G401.6 (cell line): Measurements from ENCODE around the gene CSF1R.
A peak's percentile ranks its signal among the peaks of the same experiment; 100 is the strongest.

Experiments used
- FAIRE-seq: peaks from 2 replicates; lab custom pipeline; 2012; peaks lifted over from hg19 to GRCh38; lab: Jason Lieb, UNC

The CSF1R gene

DNA sequence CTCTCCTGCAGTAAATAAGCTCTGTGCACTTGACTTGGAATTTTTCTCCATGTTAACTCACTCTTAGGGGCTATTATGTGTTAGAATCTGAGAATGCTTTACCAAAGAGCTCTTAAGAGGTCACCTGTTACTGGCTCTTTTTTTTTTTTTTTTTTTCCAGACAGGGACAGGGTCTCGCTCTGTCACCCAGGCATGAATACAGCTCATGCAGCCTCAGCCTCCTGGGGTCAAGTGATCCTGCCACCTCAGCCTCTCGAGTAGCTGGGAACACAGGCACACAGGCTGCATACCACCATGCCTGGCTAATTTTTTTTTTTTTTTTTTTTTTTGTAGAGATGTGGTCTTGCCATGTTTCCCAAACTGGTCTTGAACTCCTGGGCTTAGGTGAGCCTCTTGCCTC is 63.7 kb downstream of the CSF1R start:
- FAIRE-seq, result no peak

GRCh38 chr5:150022158-150022531 is 64.2 kb downstream of the CSF1R start:
- FAIRE-seq, result no peak

GRCh38 chr5:150021491-150022157 is 64.7 kb downstream of the CSF1R start:
- no peak for FAIRE-seq

GRCh38 chr5:150020249-150020648 is 66.1 kb downstream of the CSF1R start:
- FAIRE-seq, result no peak

DNA sequence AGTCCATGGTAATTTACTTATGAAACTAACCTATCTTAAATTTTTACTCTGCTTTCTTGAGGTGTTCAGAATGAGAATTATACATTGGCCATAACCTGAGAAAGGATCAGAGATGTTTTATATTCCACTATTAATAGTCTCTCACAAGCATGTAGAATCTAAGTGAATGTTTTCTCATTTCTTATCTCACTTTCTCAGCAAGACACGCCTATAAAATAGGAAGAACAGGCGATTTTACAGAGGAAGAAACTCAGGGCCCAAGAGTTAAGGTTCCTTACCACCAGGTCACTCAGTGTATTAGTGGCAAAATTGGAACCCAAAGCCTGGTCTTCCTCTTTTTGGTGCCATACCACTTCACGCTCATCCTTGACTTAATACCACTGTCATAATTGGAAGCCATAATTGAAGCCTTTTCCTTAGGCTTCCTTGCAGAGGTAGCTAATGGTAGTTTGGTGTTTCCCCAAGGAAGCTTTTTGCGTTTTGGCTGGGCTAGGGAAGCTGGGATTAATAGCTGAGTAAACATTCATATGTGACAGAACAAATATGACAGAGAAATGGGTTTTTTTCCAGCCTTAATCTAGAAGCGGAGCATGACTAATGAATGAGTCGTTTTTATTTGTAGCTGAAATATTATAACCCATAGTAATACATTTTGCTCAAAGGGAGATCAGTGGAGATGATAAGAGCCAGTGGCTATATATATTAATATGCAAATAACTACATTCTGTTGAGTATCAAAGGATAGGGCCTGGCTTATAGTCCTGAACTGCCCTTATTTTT is 68.9 kb downstream of the CSF1R start:
- FAIRE-seq, result no peak

- FAIRE-seq, result peak; percentile 3
Measured at GRCh38 chr5:150016537-150016936, 69.8 kb downstream of the CSF1R start.

GRCh38 chr5:150015415-150015814 is 70.9 kb downstream of the CSF1R start:
- no peak for FAIRE-seq

GRCh38 chr5:150014456-150014855 is 71.9 kb downstream of the CSF1R start:
- no peak for FAIRE-seq

DNA sequence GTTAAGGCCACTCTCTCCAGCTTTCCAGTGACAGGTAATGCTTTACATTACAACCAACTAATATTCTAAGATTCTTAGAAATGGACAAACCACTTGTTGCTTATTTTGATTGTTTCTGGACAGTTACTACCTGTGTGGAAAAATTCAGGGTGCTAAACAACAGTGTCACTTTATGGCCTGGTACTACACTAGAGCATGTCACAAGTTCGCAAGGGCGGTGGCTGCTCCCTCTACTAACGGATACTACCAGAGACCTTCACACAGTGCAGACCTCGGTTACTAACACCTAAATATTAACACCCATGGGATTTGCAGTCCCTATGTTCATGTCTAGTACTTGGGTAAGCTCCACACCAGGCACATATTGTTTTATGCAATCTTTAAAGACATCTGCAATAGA is 72.4 kb downstream of the CSF1R start:
- no peak for FAIRE-seq

GRCh38 chr5:150009671-150010387 is 76.5 kb downstream of the CSF1R start:
- FAIRE-seq, result no peak

GRCh38 chr5:150007050-150007449 is 79.3 kb downstream of the CSF1R start:
- FAIRE-seq, result no peak

DNA sequence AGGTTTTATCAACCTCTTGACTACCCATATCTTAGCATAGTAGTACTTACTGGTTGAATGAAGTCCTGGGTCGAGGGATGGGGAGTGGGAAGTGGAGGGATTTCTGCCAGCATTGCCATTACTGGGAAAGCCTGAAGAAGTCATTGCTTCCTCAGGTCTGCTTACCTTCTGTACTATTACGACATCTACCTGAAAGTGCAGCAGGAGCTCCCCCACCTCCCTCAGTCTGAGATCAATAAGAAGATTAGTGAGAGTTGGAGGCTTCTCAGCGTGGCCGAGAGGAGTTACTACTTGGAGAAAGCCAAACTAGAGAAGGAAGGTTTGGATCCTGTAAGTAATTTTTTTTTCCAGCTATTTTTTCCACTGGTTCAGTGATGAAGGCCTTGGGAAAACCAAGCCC is 80.0 kb downstream of the CSF1R start:
- no peak for FAIRE-seq
